SH-SY5Y (cell line): ENCODE data around the gene DNAH10.

Experiments used
- GATA2 ChIP-seq: IDR thresholded peaks from 2 replicates; pipeline ENCODE4 v1.6.1; 2011; ENCODE audit warnings: mild to moderate bottlenecking, low read depth, low read length
- GATA3 ChIP-seq: IDR thresholded peaks from 2 replicates; pipeline ENCODE4 v1.6.1; 2011; ENCODE audit warnings: low read depth, mild to moderate bottlenecking, low read length, moderate library complexity

DNA sequence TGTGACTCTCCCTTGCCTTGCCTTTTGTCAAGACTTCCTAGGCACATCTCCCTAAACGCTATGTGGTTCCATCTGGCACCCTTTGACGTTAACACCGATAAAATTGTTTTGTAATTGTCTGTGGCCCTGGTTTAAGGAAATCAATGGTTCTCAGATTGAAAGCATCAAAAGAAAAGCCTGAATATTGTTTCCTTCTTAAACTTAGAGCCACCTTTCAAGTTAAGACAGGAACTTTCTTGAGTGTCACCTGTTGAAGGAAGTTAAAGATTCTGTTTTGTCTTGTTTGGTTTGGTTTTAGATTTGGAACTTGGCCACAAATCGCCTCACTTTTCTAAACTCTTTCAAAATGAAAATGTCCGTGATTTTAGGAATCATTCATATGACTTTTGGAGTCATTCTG, 14.8 kb upstream of the DNAH10 start:
- no peak for TF ChIP-seq GATA2
- TF ChIP-seq GATA3 = no peak
